H1 (cell line): ENCODE results near the gene ARAP2. TPM values are rescaled to one million over a fixed set of nuclear protein-coding genes. Genes with fewer than 3 reads are reported as not detected.

ENCODE experiments used
- CTCF ChIA-PET: fragments of 300-600 bp; sonication (Branson Sonifier 250); formaldehyde crosslinking; loops from one replicate; lab custom pipeline; 2021; ENCODE audit not compliant: partially characterized antibody; lab: Charles Lee
- POLR2A ChIA-PET: fragments of 300-600 bp; sonication (Branson Sonifier 250); formaldehyde crosslinking; loops from one replicate; lab custom pipeline; 2021; ENCODE audit warnings: inconsistent platforms; ENCODE audit not compliant: partially characterized antibody; lab: Charles Lee
- DNase-seq, 2 experiments: peaks; one replicate each; pipeline versions ENCODE4 v3.0.0 to v3.0.0-alpha.2; 2010 to 2022; ENCODE audit warnings: low spot score in 2 of 2, low read depth in 1 of 2, mixed read lengths in 1 of 2
- FAIRE-seq: peaks from 2 replicates; lab custom pipeline; 2011; peaks lifted over from hg19 to GRCh38; lab: Jason Lieb, UNC
- H2AFZ ChIP-seq: 2 replicates; pipeline ENCODE4 v1.8.1; 2012; ENCODE audit warnings: low read length, inconsistent platforms
- H2AK5ac ChIP-seq: 2 replicates; pipeline ENCODE4 v1.6.1; 2013; ENCODE audit warnings: low read depth, low read length
- H2BK120ac ChIP-seq: replicated peaks from 2 replicates; pipeline ENCODE3; 2013; ENCODE audit warnings: low read depth, low read length, inconsistent platforms
- H2BK12ac ChIP-seq: 2 replicates; pipeline ENCODE4 v1.6.1; 2013; ENCODE audit warnings: low read depth, low read length
- H2BK15ac ChIP-seq: 2 replicates; pipeline ENCODE4 v1.6.1; 2013; ENCODE audit warnings: low read length
- H2BK20ac ChIP-seq: 2 replicates; pipeline ENCODE4 v1.6.1; 2013; ENCODE audit warnings: low read length
- H2BK5ac ChIP-seq: 2 replicates; pipeline ENCODE4 v1.6.1; 2013; ENCODE audit warnings: low read depth, low read length
- H3K14ac ChIP-seq: 2 replicates; pipeline ENCODE4 v1.6.1; 2013; ENCODE audit warnings: inconsistent platforms; ENCODE audit not compliant: insufficient read length
- H3K18ac ChIP-seq: 2 replicates; pipeline ENCODE4 v1.6.1; 2013; ENCODE audit warnings: low read length; ENCODE audit errors: extremely low read depth
- H3K23ac ChIP-seq: 2 replicates; pipeline ENCODE4 v1.6.1; 2013; ENCODE audit warnings: inconsistent platforms; ENCODE audit not compliant: insufficient read length
- H3K23me2 ChIP-seq: 2 replicates; pipeline ENCODE4 v1.6.1; 2013; ENCODE audit warnings: low read depth, low read length
- H3K27ac ChIP-seq: 2 replicates; pipeline ENCODE4 v1.6.1; 2011; ENCODE audit warnings: low read depth, low read length, inconsistent platforms
- H3K27me3 ChIP-seq, 4 experiments: replicated peaks in 1 of 4; 1 replicate in 1 of 4; 2 replicates in 3 of 4; pipeline versions ENCODE4 v1.6.1 to v1.8.1; 2011 to 2013; ENCODE audit warnings: low read length in 3 of 4, mild to moderate bottlenecking in 3 of 4, inconsistent platforms in 2 of 4, mixed read lengths in 2 of 4, moderate library complexity in 1 of 4; ENCODE audit not compliant: control insufficient read depth in 3 of 4, insufficient read depth in 3 of 4; ENCODE audit errors: extremely low read depth in 1 of 4
- H3K36me3 ChIP-seq, 4 experiments: 2 replicates each; pipeline versions ENCODE4 v1.6.1 to v1.8.1; 2011 to 2013; ENCODE audit warnings: mild to moderate bottlenecking in 4 of 4, low read length in 3 of 4, moderate library complexity in 2 of 4, control low read depth in 1 of 4, inconsistent platforms in 1 of 4; ENCODE audit not compliant: insufficient read depth in 4 of 4, control insufficient read depth in 2 of 4
- H3K4ac ChIP-seq: replicated peaks from 2 replicates; pipeline ENCODE3; 2013; ENCODE audit warnings: low read length, low read depth, mixed read lengths, inconsistent platforms; ENCODE audit not compliant: insufficient read length
- H3K4me1 ChIP-seq, 4 experiments: replicated peaks in 1 of 4; 1 replicate in 1 of 4; 2 replicates in 3 of 4; pipeline versions ENCODE4 v1.6.1 to v1.8.1; 2011 to 2013; ENCODE audit warnings: low read length in 3 of 4, inconsistent platforms in 2 of 4, mixed read lengths in 1 of 4; ENCODE audit not compliant: insufficient read depth in 4 of 4, control insufficient read depth in 3 of 4
- H3K4me2 ChIP-seq, 2 experiments: 2 replicates each; pipeline versions ENCODE4 v1.6.1 to v1.8.1; 2011 to 2013; ENCODE audit warnings: low read depth in 2 of 2, low read length in 2 of 2, control low read depth in 1 of 2, inconsistent platforms in 1 of 2, mild to moderate bottlenecking in 1 of 2; ENCODE audit not compliant: insufficient read depth in 1 of 2
- H3K4me3 ChIP-seq, 4 experiments: fragments of 200-600, 300-600 bp in 1 of 4; sonication (generic), shearing (Covaris generic), sonication (Bioruptor Twin) in 1 of 4; 2 replicates each; pipeline versions ENCODE4 v1.5.1 to v1.8.1; 2011 to 2016; ENCODE audit warnings: low read length in 4 of 4, low read depth in 3 of 4, control low read depth in 2 of 4, inconsistent platforms in 2 of 4, mild to moderate bottlenecking in 2 of 4, mixed read lengths in 1 of 4, moderate library complexity in 1 of 4; ENCODE audit not compliant: insufficient read depth in 2 of 4; ENCODE audit errors: extremely low read depth in 1 of 4
- H3K56ac ChIP-seq: replicated peaks from 2 replicates; pipeline ENCODE3; 2013; ENCODE audit warnings: low read depth, mild to moderate bottlenecking, mixed read lengths, low read length, inconsistent platforms; ENCODE audit not compliant: insufficient read length
- H3K79me1 ChIP-seq: 2 replicates; pipeline ENCODE4 v1.6.1; 2013; ENCODE audit warnings: low read depth, low read length, control low read depth
- H3K79me2 ChIP-seq, 2 experiments: 2 replicates each; pipeline versions ENCODE4 v1.6.1 to v1.8.1; 2012 to 2013; ENCODE audit warnings: low read length in 2 of 2, mild to moderate bottlenecking in 2 of 2, inconsistent platforms in 1 of 2; ENCODE audit not compliant: insufficient read depth in 2 of 2, control insufficient read depth in 1 of 2
- H3K9ac ChIP-seq, 4 experiments: replicated peaks in 1 of 4; 1 replicate in 1 of 4; 2 replicates in 3 of 4; pipeline versions ENCODE4 v1.6.1 to v1.8.1; 2011 to 2013; ENCODE audit warnings: low read depth in 3 of 4, low read length in 3 of 4, control low read depth in 2 of 4, mild to moderate bottlenecking in 2 of 4, moderate library complexity in 2 of 4, inconsistent platforms in 1 of 4; ENCODE audit errors: extremely low read depth in 1 of 4
- H3K9me3 ChIP-seq, 2 experiments: 2 replicates each; pipeline versions ENCODE4 v1.6.1 to v1.8.1; 2012 to 2013; ENCODE audit warnings: mild to moderate bottlenecking in 2 of 2, moderate library complexity in 2 of 2, control low read depth in 1 of 2, inconsistent platforms in 1 of 2, low read depth in 1 of 2, low read length in 1 of 2, mixed read lengths in 1 of 2; ENCODE audit not compliant: insufficient read depth in 2 of 2
- H4K20me1 ChIP-seq, 2 experiments: replicated peaks in 1 of 2; 2 replicates each; pipeline versions ENCODE3 to v1.8.1; 2011 to 2013; ENCODE audit warnings: inconsistent platforms in 2 of 2, low read length in 2 of 2, mild to moderate bottlenecking in 1 of 2; ENCODE audit not compliant: insufficient read depth in 2 of 2, control insufficient read depth in 1 of 2
- H4K5ac ChIP-seq: 2 replicates; pipeline ENCODE4 v1.6.1; 2013; ENCODE audit warnings: low read length, low read depth, mixed read lengths, inconsistent platforms; ENCODE audit not compliant: insufficient read length
- H4K8ac ChIP-seq: 2 replicates; pipeline ENCODE4 v1.8.0; 2013; ENCODE audit warnings: mild to moderate bottlenecking, moderate library complexity, low read length, inconsistent platforms; ENCODE audit not compliant: insufficient read depth; ENCODE audit errors: extremely low read depth
- H4K91ac ChIP-seq: replicated peaks from 2 replicates; pipeline ENCODE3; 2013; ENCODE audit warnings: low read length, mixed read lengths, inconsistent platforms; ENCODE audit not compliant: insufficient read length
- EZH2 ChIP-seq: fragments of 200-600 bp; sonication (generic); IDR thresholded peaks from 2 replicates; pipeline ENCODE4 v1.7.1; 2012; ENCODE audit warnings: low read depth, mild to moderate bottlenecking, moderate library complexity, low read length, inconsistent platforms; ENCODE audit not compliant: severe bottlenecking
- JUN ChIP-seq: IDR thresholded peaks from 2 replicates; pipeline ENCODE4 v1.6.1; 2011; ENCODE audit warnings: low read depth, mild to moderate bottlenecking, improper control_type of control experiment, low read length
- RAD21 ChIP-seq, 2 experiments: IDR thresholded peaks in 1 of 2; conservative IDR thresholded peaks in 1 of 2; 2 replicates each; pipeline ENCODE4 v1.6.1; 2011; ENCODE audit warnings: low read depth in 2 of 2, low read length in 2 of 2, improper control_type of control experiment in 1 of 2, inconsistent platforms in 1 of 2, mild to moderate bottlenecking in 1 of 2, moderate library complexity in 1 of 2
- SP4 ChIP-seq: IDR thresholded peaks from 2 replicates; pipeline ENCODE4 v1.6.1; 2012; ENCODE audit warnings: low read length, inconsistent platforms
- TBP ChIP-seq: IDR thresholded peaks from 2 replicates; pipeline ENCODE4 v1.6.1; 2011; ENCODE audit warnings: low read depth, low read length, improper control_type of control experiment
- WGBS, 2 experiments: shearing (Covaris generic) in 1 of 2; methylation state at CpG; one replicate each; pipeline versions ENCODE4 v1.1.6 to v1.1.7; 2013 to 2015; ENCODE audit warnings: low lambda C conversion rate in 2 of 2, mixed read lengths in 2 of 2, inconsistent platforms in 1 of 2, low coverage in 1 of 2, missing lambda C conversion rate in 1 of 2; ENCODE audit not compliant: insufficient replicate concordance in 2 of 2, insufficient coverage in 1 of 2, insufficient read length in 1 of 2; ENCODE audit errors: extremely low coverage in 1 of 2, missing lambda C conversion rate in 1 of 2; 5-methylcytosine and 5-hydroxymethylcytosine counted together
- polyA plus RNA-seq, 7 experiments: library from polyadenylated mRNA; depleted of rRNA in 3 of 7; stranded (reverse) in 5 of 7; unstranded in 2 of 7; fragments of >200 nt in 5 of 7; fragments of 200-250 nt in 2 of 7; gene quantifications; 1 replicate in 5 of 7; 2 replicates in 1 of 7; 4 replicates in 1 of 7; pipeline versions ENCODE4 v1.2.1 to v1.2.3, GENCODE V29; 2011 to 2013; ENCODE audit warnings: missing spikeins in 2 of 7, mixed read lengths in 2 of 7
- total RNA-seq: library from RNA; stranded (reverse); fragmentation: NEBNext Ultra II Directional; extraction: Animal tissue kit (Norgen Biotek cat#: 25700); gene quantifications from 2 replicates; pipeline ENCODE4 v1.2.1, GENCODE V29; 2021
- TF ChIP-seq, protein P1 (sequence below), 3 experiments: IDR thresholded peaks; 1 replicate in 2 of 3; 2 replicates in 1 of 3; pipeline versions ENCODE4 v1.5.1 to v1.6.1; 2011; ENCODE audit warnings: low read length in 3 of 3, mild to moderate bottlenecking in 3 of 3, inconsistent platforms in 2 of 3, low read depth in 1 of 3, moderate library complexity in 1 of 3; ENCODE audit not compliant: insufficient read depth in 1 of 3; ENCODE audit errors: control extremely low read depth in 1 of 3

Gene ARAP2
- total and polyA plus RNA-seq, 2 of the 8 experiments (the other 6 are each of a cell fraction or from before 2014, with no cell fraction given), result 0.15 to 2.3 TPM

DNA sequence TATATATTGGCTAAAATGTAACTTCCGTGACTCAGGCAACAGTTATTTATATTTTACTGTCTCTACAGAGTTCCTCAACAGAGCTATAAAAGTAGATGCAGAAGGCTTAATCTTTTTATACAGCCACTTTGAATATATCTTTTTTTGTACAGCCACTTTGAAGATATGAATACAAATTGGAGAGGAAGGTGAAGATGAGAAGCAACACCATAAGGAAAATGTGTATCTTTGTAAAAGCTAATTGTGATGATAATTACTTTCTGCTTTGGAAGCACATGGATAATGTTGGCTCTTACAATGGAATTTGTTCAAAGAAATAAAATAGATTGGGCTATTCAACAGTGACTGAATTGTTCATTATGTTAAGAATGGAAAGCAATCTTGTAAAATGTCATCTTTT, 205.8 kb downstream of the ARAP2 start:
- ChIA-PET CTCF (interaction anchor here (0.5 kb wide), 1 partner anchor 154 kb away, joined by 4 read pairs; no protein-coding TSS in a partner anchor), POLR2A (no interaction called here)
- Histone ChIP-seq H2BK12ac (no peak overlapping the region), H4K5ac (no peak overlapping the region), H2BK20ac (no peak overlapping the region), H3K4me1 (no peaks in the 10 kb centered on the region), H3K9ac (no peak overlapping the region), H2AK5ac (no peak overlapping the region), H2AFZ (no peak overlapping the region), H4K8ac (no peak overlapping the region), H3K4ac (no peak overlapping the region), H3K18ac (no peak overlapping the region), H4K91ac (no peak overlapping the region), H3K36me3 (no peaks in the 10 kb centered on the region), H3K56ac (no peak overlapping the region), H3K9me3 (no peaks in the 10 kb centered on the region), H4K20me1 (no peaks in the 10 kb centered on the region), H3K23me2 (no peaks in the 10 kb centered on the region), H3K23ac (no peak overlapping the region), H3K14ac (no peak overlapping the region), H3K27ac (no peak overlapping the region), H3K79me1 (no peaks in the 10 kb centered on the region), H3K79me2 (no peaks in the 10 kb centered on the region), H3K27me3 (no peaks in the 10 kb centered on the region), H2BK15ac (no peak overlapping the region), H3K4me2 (no peak overlapping the region), H2BK5ac (no peak overlapping the region), H3K4me3 (no peak overlapping the region), H2BK120ac (no peak overlapping the region)
- TF ChIP-seq RAD21 (IDR thresholded peaks at IDR 0.05 in 1 of 2, conservative IDR thresholded peaks at IDR 0.05 in 1 of 2; ENCODE audit: low read depth in 2 of 2, low read length in 2 of 2) (no peak), EZH2 (no peak), JUN (no peak), SP4 (no peak), TBP (no peak)
- TF ChIP-seq, protein P1, sequence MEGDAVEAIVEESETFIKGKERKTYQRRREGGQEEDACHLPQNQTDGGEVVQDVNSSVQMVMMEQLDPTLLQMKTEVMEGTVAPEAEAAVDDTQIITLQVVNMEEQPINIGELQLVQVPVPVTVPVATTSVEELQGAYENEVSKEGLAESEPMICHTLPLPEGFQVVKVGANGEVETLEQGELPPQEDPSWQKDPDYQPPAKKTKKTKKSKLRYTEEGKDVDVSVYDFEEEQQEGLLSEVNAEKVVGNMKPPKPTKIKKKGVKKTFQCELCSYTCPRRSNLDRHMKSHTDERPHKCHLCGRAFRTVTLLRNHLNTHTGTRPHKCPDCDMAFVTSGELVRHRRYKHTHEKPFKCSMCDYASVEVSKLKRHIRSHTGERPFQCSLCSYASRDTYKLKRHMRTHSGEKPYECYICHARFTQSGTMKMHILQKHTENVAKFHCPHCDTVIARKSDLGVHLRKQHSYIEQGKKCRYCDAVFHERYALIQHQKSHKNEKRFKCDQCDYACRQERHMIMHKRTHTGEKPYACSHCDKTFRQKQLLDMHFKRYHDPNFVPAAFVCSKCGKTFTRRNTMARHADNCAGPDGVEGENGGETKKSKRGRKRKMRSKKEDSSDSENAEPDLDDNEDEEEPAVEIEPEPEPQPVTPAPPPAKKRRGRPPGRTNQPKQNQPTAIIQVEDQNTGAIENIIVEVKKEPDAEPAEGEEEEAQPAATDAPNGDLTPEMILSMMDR (IDR thresholded peaks at IDR 0.05; ENCODE audit: control extremely low read depth in 1 of 3, insufficient read depth in 1 of 3, low read depth in 1 of 3, low read length in 3 of 3), result no peak
- no peak for FAIRE-seq
- 94% methylated on average over 1 of the region's 1 CpG; no CpG with 5 or more reads in 1 of the 2 experiments for WGBS, 2 experiments
- no peak for DNase-seq
